ENCODE measurements around the gene BMP10.

Gene BMP10

GRCh38 chr2:68908392-68908970, 37.3 kb upstream of the BMP10 start:
- Histone ChIP-seq H3K27ac (ENCODE audit: low read depth, low read length, poor library complexity, severe bottlenecking) (peak overlapping the region; percentile 97), H3K4me3 (ENCODE audit: low read depth, low read length, poor library complexity, severe bottlenecking) (peak overlapping the region; percentile 39), H3K36me3 (ENCODE audit: insufficient read depth, low read length) (no peaks in the 10 kb centered on the region)

DNA sequence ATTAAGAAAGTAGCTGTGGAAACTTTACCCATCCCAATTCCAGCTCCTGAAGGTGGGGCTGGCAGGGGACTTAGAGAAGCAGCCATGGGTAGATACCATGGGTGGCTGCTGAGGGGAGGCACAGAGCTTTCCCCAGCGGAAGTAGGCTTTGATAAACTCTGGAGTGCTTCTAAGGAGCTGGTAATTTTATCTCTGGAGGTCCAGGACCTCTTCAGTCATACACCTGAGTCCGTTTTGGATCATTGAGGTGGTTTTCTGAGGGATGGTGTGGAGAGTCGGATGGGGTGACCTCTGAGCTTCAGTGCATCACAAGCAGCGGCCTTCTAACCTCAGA, 36.7 kb upstream of the BMP10 start:
- no peaks in the 10 kb centered on the region for H3K27me3 ChIP-seq (ENCODE audit: insufficient read depth, low read length)
- H3K4me2 ChIP-seq (ENCODE audit: low read length) = peak overlapping the region; percentile 60
- H2AFZ ChIP-seq (ENCODE audit: low read length) = no peak overlapping the region
- H3K4me1 ChIP-seq (ENCODE audit: insufficient read depth, low read length, severe bottlenecking) = peaks cover 32% of the 10 kb centered on the region
- TF ChIP-seq CTCF (IDR thresholded peaks at IDR 0.05; ENCODE audit: low read length) (no peak), EZH2 (IDR thresholded peaks at IDR 0.05; ENCODE audit: borderline replicate concordance, low read length) (no peak)
- no peaks in the 10 kb centered on the region for H4K20me1 ChIP-seq (ENCODE audit: insufficient read depth, low read length)
- no peaks in the 10 kb centered on the region for H3K79me2 ChIP-seq (ENCODE audit: insufficient read depth, low read length)
- H3K27ac ChIP-seq (ENCODE audit: low read depth, low read length, poor library complexity, severe bottlenecking) = peak overlapping the region; percentile 97
- no peaks in the 10 kb centered on the region for H3K9me2 ChIP-seq (ENCODE audit: low read depth, low read length)
- H3F3A ChIP-seq (ENCODE audit: insufficient read depth, low read length) = no peaks in the 10 kb centered on the region
- no peaks in the 10 kb centered on the region for H3K36me3 ChIP-seq (ENCODE audit: insufficient read depth, low read length)
- peaks cover 6% of the 10 kb centered on the region; the same call in 1 of the 2 replicates for H3K9me3 ChIP-seq (ENCODE audit: low read length)
- H3K4me3 ChIP-seq (ENCODE audit: low read depth, low read length, poor library complexity, severe bottlenecking) = peak overlapping the region; percentile 39
- peak overlapping the region; percentile 70 for H3K9ac ChIP-seq (ENCODE audit: low read length)

More at GRCh38 chr2:68908392-68908970, 37.3 kb upstream of the BMP10 start:
- Histone ChIP-seq H3K9me2 (ENCODE audit: low read depth, low read length) (no peaks in the 10 kb centered on the region), H3K79me2 (ENCODE audit: insufficient read depth, low read length) (no peaks in the 10 kb centered on the region), H3K9ac (ENCODE audit: low read length) (peak overlapping the region; percentile 70), H4K20me1 (ENCODE audit: insufficient read depth, low read length) (no peaks in the 10 kb centered on the region), H3F3A (ENCODE audit: insufficient read depth, low read length) (no peaks in the 10 kb centered on the region), H3K27me3 (ENCODE audit: insufficient read depth, low read length) (no peaks in the 10 kb centered on the region), H3K4me2 (ENCODE audit: low read length) (peak overlapping the region; percentile 60), H3K4me1 (ENCODE audit: insufficient read depth, low read length, severe bottlenecking) (peaks cover 32% of the 10 kb centered on the region), H2AFZ (ENCODE audit: low read length) (no peak overlapping the region), H3K9me3 (ENCODE audit: low read length) (peaks cover 6% of the 10 kb centered on the region; the same call in 1 of the 2 replicates)
- TF ChIP-seq CTCF (IDR thresholded peaks at IDR 0.05; ENCODE audit: low read length) (no peak), EZH2 (IDR thresholded peaks at IDR 0.05; ENCODE audit: borderline replicate concordance, low read length) (no peak)

GRCh38 chr2:68907232-68907919, 36.2 kb upstream of the BMP10 start:
- Histone ChIP-seq H3K4me1 (ENCODE audit: insufficient read depth, low read length, severe bottlenecking) (peaks cover 32% of the 10 kb centered on the region), H3K4me2 (ENCODE audit: low read length) (peak overlapping the region; percentile 60), H3K27me3 (ENCODE audit: insufficient read depth, low read length) (no peaks in the 10 kb centered on the region), H3K9me3 (ENCODE audit: low read length) (peaks cover 6% of the 10 kb centered on the region; the same call in 1 of the 2 replicates), H3K27ac (ENCODE audit: low read depth, low read length, poor library complexity, severe bottlenecking) (peak overlapping the region; percentile 97), H3K79me2 (ENCODE audit: insufficient read depth, low read length) (no peaks in the 10 kb centered on the region), H3K36me3 (ENCODE audit: insufficient read depth, low read length) (no peaks in the 10 kb centered on the region), H3K4me3 (ENCODE audit: low read depth, low read length, poor library complexity, severe bottlenecking) (peak overlapping the region; percentile 39), H2AFZ (ENCODE audit: low read length) (peak overlapping the region; percentile 17; the same call in 1 of the 2 replicates), H3K9me2 (ENCODE audit: low read depth, low read length) (no peaks in the 10 kb centered on the region), H3F3A (ENCODE audit: insufficient read depth, low read length) (no peaks in the 10 kb centered on the region), H4K20me1 (ENCODE audit: insufficient read depth, low read length) (no peaks in the 10 kb centered on the region), H3K9ac (ENCODE audit: low read length) (peak overlapping the region; percentile 70)
- TF ChIP-seq EZH2 (IDR thresholded peaks at IDR 0.05; ENCODE audit: borderline replicate concordance, low read length) (no peak), CTCF (IDR thresholded peaks at IDR 0.05; ENCODE audit: low read length) (no peak)
